Suppressor macrophage treated with lipopolysaccharide for 4 hours (primary cell): Measurements from ENCODE around the gene USP46.

Experiments used
- DNase-seq: peaks from one replicate; pipeline ENCODE4 v3.0.0-alpha.2; 2020

The USP46 gene

DNA sequence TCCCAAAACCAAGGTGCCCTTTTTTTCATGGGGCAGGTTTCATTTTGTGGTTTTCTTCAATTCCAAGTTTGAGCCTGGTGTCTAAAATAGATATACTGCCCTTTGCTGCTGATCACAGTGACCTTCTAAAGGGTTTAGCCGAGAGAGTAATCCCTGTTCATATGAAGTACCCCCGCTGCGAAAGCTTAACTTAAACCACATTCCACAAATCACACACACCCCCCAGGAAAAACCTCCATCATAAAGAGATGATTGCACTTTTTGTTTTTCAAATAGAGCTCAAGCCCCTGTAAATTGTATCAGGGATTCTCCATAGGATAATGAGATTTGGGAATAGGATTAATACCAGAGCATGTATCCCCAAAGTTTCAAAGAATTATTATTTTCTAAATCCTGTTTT lies 90.8 kb downstream of the USP46 start:
- no peak for DNase-seq

DNA sequence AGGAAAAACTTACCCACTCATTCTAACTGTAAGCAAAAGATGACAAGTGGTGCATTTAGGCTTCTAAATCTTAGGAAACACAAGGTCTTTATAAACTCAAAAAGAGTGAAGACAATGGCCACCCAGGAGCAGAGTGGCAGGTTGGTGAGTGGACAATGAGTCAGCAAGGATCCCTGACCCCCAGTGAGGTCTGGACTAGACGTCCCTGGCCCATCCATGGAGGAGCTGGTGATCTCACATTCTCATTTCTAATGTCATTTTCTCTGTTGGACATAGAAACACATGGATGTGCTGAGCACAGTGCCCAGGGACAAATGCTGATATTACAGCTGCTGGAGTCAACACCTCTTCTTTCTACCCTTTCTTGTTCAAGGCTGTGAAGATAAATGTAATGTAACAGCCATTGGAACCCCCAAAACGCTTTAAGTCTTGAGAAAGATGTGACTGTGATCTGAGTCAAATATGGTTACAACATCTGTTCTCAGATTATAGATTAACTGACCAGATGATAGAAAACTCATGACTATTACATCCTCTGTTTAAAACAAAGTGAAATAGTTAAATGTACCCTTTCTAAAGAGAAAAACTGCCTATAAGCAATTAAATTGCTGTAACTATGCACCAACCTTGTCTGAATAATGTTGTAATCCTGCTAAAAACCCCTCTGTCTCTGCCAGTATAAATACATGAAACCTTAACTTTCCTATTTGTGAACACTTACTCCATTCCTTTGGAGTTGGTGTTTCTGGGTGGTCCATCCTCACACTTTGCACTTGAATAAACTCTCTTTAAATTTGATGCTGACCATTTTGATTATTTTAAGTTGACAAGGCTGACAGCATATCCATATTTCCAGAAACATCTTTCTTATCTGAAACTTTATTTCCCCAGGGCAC lies 92.7 kb downstream of the USP46 start:
- no peak for DNase-seq

DNA sequence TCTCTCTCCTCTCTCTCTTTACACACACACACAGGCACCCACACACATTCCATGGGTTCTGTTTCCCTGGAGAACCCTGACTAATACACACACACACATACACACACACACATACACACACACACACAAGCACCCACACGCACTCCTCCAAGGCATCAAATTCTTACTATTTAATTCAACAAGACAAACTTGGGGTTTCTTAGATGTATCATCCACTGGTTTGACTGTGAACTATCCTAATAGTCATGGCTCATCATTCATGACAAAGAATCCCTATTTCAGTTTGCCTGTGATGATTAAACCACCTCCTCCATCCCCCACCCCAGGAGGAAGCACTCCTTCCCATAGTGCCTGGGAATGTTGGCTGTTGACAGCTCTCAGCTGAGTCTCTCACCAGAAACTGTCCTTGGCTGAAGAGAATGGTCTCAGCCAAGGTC lies 98.2 kb downstream of the USP46 start:
- no peak for DNase-seq

DNA sequence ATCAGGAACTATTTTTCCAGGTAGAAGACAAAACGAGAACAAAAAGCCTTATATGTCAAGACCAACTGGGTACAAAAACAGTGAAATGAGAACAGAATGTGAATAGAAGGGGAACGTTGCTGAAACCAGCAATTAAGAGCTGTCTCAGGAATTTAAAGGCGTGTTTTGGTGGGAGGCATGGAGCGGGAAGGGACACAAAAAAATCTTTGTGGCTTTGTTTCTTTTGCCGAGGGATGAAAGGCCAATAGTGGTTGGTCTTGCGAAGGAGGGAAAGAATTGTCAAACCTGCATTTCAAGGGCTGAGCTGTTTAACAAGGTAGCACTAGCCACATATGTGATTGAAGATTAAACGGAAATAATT lies 103.8 kb downstream of the USP46 start:
- DNase-seq = no peak

DNA sequence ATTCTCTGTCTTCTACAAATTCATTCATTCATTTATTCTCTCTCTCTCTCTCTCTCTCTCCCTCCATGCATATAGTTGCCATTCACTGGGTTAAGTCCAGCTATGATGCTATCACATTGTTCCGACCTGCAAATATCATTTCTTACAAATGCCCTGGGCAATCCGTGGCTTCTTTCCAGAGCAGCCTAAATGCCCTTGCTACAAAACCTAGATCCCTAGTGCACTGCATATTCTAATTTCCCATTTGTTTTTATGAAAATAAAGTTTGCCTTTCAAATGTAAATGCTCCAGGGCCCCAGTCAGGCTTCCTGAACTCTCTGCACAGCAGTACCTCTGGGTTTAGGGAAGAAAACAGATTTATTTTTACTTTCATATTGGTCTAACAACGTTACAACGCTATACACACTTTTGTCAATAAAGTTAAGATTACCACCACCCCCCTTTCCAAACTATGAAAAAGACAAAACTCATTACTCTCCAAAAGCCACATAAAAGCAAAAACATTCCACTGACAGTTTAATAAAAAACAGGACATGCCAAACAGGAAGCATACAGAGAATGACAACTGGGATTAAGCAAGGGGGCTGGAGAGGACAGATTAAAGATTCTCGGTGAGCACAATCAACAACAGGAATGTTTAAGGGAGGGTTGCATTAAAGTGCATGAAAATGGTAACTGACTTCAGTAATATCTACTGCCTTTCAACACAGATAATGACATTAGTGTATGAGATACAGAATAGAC lies 104.3 kb downstream of the USP46 start:
- DNase-seq = no peak

DNA sequence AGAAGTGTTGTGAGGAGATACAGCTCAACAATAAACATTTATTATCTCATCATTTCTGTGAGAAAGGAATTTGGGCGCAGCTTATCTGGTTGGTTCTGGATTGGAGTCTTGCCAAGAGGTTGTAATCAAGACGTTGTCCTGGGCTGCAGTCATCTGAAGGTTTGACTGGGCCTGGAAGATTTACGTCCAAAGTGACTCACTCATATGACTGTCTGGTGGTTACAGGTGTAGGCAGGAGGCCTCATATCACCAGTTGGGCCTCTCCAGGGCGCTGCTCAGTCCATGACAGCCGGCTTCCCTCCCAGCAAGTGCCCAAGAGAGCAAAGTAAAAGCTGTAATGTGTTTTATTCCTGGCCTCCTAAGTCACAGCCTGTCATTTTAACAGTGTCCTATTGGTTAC lies 106.3 kb downstream of the USP46 start:
- no peak for DNase-seq

DNA sequence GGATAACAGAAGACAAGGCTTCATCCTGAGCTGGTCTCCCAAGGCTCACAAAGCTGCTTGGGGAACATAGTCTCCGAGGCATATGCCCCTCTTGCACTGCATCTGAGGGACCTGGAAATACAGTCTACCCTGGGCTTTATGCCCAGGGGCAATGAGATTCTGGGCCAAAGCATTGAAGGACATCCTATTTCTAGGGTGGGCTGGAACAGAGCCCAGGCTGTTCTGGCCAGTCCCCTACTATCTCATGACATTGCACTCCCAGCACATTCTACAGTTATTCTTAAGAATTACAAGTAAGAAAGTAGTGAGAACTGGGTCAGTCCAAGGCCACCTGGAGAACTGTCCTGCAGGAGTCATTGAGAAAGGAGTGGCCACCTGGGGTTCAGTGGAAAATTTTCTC lies 107.6 kb downstream of the USP46 start:
- DNase-seq = no peak

DNA sequence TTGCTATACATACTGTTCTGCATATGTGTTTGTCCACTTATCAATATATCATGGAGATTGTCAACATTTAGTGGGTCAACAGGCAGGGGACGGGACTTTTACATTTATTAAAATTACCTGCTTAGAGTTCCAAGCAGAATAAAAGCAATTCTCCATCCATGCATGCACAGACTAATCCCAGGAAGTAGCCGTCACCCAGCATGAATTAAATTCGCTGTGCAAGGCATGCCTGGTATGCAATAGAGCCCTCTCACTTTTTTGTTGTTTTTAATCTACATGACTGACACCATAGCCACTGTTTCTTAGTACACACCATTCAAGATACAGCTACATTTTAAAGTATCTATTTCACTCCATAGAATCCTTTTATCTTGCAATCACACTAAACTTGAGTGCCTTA lies 108.9 kb downstream of the USP46 start:
- no peak for DNase-seq

DNA sequence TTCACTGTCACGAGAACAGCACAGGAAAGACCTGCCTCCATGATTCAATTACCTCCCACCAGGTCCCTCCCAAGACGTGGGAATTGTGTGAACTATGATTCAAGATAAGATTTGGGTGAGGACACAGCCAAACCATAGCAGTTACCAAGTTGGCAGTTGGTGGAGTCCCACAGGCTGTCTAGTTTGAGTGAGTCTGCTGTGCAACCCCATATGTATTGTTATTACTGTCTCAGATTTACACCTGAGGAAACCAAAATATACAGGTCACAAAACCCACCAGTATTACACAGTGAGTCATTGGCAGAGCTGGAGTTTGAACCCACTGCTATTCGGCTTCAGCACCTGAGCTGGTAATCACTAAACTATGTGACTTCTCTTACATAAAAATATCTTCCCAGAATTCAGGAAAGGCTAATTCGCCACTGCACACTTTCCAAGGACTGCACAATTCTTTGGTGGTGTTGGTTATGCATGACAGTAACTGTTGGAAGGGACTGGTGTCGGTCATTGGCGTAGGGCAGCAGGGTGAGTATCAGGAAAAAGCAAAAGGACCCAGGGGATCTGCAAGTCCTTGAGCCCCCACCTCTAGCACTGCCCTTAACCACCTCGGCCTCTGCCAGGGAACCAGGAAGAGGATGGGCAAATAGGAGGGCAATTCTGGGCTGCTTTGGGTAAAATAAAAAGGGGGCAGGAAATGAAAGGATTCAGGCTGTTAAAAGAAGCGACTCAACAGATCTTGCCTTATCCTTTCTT lies 110.1 kb downstream of the USP46 start:
- DNase-seq = no peak

DNA sequence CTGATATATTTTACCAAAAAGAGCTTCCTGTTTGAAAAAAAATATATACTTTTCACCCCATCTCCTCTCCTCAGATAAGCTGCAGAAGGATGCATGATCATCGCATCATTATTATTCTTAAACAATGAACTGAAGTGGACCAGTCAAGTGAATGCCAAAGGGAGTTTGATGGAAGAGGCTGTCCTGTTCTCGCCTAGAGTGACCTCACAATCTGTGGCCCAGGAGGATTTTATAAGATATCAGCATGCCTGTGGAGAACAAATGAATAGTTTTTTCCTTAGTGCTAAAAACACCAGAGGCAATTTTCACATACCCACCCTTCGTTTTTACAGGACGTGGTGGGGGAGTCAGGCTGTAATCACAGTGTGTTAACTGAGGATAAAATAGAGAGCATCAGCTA lies 112.7 kb downstream of the USP46 start:
- DNase-seq = no peak

DNA sequence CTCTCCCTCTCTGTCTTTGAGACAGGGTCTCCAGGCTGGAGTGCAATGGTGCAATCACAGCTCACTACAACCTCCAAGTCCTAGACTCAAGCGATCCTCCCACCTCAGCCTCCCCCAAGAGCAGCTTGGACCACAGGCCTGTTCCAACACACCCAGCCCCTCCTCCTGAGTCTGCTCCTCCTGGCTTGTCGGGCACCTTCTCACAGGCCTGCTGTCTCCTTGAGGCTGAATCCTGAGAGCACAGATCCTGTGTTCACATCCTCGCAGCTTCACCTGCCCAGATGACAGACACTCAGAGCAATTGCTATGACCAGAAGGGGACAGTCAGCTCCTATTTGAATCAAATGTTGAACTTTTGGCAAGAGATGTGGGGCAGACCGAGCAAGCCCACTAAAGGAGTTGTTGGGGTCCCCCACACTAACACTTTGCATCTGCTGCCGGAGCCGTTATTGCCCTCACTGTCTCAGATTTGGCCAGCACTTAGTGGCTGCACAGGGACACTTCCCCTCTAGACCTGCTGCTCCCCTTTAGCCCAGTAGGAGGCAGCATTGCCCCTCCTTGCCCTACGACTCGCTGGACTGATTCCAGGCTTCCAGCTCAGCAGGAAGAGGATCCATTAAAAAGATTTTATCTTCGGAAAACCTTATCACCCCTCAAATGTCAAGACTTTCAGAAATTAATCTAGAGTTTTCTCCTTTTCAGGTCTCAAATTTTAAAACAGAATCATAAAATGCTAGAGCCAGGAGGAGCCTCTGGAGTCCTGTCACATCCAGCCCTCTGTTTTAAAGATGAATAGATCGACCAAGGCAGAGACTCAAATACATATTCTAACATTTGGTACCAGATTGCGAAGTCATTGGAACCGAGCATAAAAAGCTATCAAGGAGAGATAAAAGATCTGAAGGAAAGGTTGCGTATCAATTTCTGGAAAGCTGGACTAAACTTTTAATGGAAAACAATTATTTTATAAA lies 113.7 kb downstream of the USP46 start:
- peak; percentile 74 for DNase-seq
